Stomach (tissue), 9 donors: ENCODE measurements around the gene DAGLB. TPM values are rescaled to one million over a fixed set of nuclear protein-coding genes. Genes with fewer than 3 reads are reported as not detected.
"Not testable (repeated sequence)": the region's sequence is repeated elsewhere in the genome, so short reads cannot be mapped to it uniquely, and the experiment has no call there.

Experiments
- DNase-seq, 2 donors: peaks; one replicate each; pipeline versions ENCODE4 v3.0.0 to v3.0.0-alpha.2; 2013 to 2019
- H3K27ac ChIP-seq, 5 donors: fragments of 200-600 bp in 4 of 5; sonication (generic) in 4 of 5; one replicate each; pipeline ENCODE4 v1.5.1; 2013 to 2019; ENCODE audit warnings: mild to moderate bottlenecking in 1 of 5, moderate library complexity in 1 of 5
- H3K27me3 ChIP-seq, 3 donors: fragments of 200-600 bp; sonication (generic); one replicate each; pipeline ENCODE4 v1.5.1; 2017 to 2019; ENCODE audit warnings: mixed run types in 1 of 3
- H3K36me3 ChIP-seq, 4 donors: fragments of 200-600 bp; sonication (generic); 1 replicate in 3 of 4; 2 replicates in 1 of 4; pipeline ENCODE4 v1.5.1; 2016 to 2019
- H3K4me1 ChIP-seq, 4 donors: fragments of 200-600 bp; sonication (generic); one replicate each; pipeline ENCODE4 v1.5.1; 2016 to 2019
- H3K4me3 ChIP-seq, 4 donors: fragments of 200-600 bp; sonication (generic) in 3 of 4; one replicate each; pipeline ENCODE4 v1.5.1; 2016 to 2019; ENCODE audit warnings: mild to moderate bottlenecking in 1 of 4
- H3K9me3 ChIP-seq, 4 donors: fragments of 200-600 bp; sonication (generic); one replicate each; pipeline ENCODE4 v1.5.1; 2016 to 2019
- EP300 ChIP-seq: sonication (generic); formaldehyde crosslinking; IDR thresholded peaks from one replicate; pipeline ENCODE4 v1.6.1; 2017; ENCODE audit warnings: antibody characterized with exemption
- POLR2A ChIP-seq, 4 donors: fragments of 450-650 bp; IDR thresholded peaks; one replicate each; pipeline ENCODE4 v1.6.1; 2016; ENCODE audit warnings: antibody characterized with exemption in 4 of 4, control low read depth in 2 of 4, mild to moderate bottlenecking in 1 of 4, moderate library complexity in 1 of 4
- POLR2AphosphoS5 ChIP-seq, 3 donors: sonication (generic); formaldehyde crosslinking; IDR thresholded peaks; one replicate each; pipeline ENCODE4 v1.6.1; 2016; ENCODE audit warnings: antibody characterized with exemption in 3 of 3
- WGBS, 5 donors: extraction: QIAGEN DNeasy Blood & Tissue Kit in 3 of 5; methylation state at CpG; one replicate each; pipeline versions ENCODE4 v1.1.5 to v1.1.7; 2013 to 2018; 5-methylcytosine and 5-hydroxymethylcytosine counted together
- intact Hi-C: fragments of 100-400 bp; cut with DNase I; formaldehyde crosslinking; loops from one replicate; pipeline ENCODE4 v1.15.1; 2023; ENCODE audit warnings: low total_unique reads
- polyA plus RNA-seq, 3 donors: library from polyadenylated mRNA; stranded (reverse); fragments of 200-250 nt; gene quantifications; one replicate each; pipeline ENCODE4 v1.2.3, GENCODE V29; 2013
- total RNA-seq, 5 donors: library from RNA; depleted of rRNA; stranded (reverse); fragments of >200 nt; gene quantifications; one replicate each; pipeline versions ENCODE4 v1.1.0 to v1.2.3, GENCODE V29; 2014 to 2016
- TF ChIP-seq, protein P1 (sequence below), 7 experiments: fragments of 450-650 bp in 4 of 7; fragments of 200-600 bp in 3 of 7; sonication (generic) in 3 of 7; IDR thresholded peaks; one replicate each; pipeline ENCODE4 v1.5.1; 2016 to 2019; ENCODE audit warnings: antibody characterized with exemption in 7 of 7, control low read depth in 2 of 7, mild to moderate bottlenecking in 1 of 7
- donor health status: healthy with polysubstance abuse.
- donor health status: Bipolar disorder and iron deficiency.
- donor health status: healthy.

DAGLB gene
- total and polyA plus RNA-seq, 8 donors = 4.7 to 23.7 (median 9.1) TPM

DNA sequence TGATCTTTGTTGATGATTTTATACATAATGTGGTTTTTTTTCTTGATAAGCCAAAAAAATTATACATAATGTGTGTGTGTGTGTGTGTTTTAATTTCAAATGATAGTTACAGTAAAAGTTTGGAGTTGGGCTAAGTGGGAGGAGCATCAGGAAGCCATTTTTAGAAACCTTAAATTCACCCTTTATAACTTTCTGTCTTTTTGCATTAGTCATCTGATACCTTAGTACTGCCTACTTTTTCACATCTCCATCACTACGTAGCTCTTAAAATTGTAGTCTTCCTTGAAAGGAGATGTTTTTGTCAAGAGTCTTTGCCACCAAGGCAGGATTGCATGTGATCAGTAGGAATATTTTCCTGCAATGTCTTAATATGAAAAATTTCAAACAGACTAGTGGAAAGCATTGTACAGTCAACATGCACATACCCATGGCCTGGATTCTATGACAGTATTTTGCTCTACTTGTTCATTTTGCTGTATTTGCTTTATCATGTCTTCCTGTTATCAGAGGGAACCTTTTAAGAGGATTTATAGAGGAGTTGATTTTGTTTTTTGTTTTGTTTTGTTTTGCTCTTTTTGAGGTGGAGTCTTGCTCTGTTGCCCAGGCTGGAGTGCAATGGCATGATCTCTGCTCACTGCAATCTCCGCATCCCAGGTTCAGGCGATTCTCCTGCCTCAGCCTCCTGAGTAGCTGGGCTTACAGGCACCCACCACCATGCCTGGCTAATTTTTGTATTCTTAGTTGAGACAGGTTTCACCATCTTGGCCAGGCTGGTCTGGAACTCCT is 67.3 kb downstream of the DAGLB start:
- H3K27ac ChIP-seq = peak overlapping the region in 2 of 5 donors; percentile 48 to 90

DNA sequence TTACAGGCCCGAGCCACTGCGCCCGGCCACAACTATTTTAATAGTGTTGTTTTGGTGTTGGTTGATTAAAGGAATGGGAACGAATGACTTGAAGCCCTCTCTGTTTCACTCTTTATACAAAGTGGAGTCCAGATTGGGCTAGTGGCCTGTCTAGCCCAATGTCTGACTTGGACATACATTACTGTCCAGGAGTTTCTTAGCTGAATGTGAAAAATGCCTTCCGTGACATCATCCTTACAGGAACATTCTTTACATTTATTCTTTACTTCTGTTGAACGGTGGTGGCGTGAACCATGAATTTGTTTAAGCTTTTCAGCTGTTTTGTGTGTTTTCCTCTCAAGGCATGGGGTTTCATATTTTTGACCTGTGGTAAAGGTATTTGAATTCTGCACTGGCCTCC is 67.9 kb downstream of the DAGLB start:
- peak overlapping the region in 2 of 5 donors; percentile 14 to 18 for H3K27ac ChIP-seq
- TF ChIP-seq EP300 (no peak), POLR2A (IDR thresholded peaks at IDR 0.05) (no peak), POLR2AphosphoS5 (IDR thresholded peaks at IDR 0.05) (no peak)
- TF ChIP-seq, protein P1, sequence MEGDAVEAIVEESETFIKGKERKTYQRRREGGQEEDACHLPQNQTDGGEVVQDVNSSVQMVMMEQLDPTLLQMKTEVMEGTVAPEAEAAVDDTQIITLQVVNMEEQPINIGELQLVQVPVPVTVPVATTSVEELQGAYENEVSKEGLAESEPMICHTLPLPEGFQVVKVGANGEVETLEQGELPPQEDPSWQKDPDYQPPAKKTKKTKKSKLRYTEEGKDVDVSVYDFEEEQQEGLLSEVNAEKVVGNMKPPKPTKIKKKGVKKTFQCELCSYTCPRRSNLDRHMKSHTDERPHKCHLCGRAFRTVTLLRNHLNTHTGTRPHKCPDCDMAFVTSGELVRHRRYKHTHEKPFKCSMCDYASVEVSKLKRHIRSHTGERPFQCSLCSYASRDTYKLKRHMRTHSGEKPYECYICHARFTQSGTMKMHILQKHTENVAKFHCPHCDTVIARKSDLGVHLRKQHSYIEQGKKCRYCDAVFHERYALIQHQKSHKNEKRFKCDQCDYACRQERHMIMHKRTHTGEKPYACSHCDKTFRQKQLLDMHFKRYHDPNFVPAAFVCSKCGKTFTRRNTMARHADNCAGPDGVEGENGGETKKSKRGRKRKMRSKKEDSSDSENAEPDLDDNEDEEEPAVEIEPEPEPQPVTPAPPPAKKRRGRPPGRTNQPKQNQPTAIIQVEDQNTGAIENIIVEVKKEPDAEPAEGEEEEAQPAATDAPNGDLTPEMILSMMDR (IDR thresholded peaks at IDR 0.05) = no peak
- H3K4me1 ChIP-seq = peaks cover 69 to 99% (median 85%) of the 10 kb centered on the region in 4 donors
- H3K27me3 ChIP-seq = no peaks in the 10 kb centered on the region
- intact Hi-C loops = no loop called here
- H3K9me3 ChIP-seq = no peaks in the 10 kb centered on the region
- H3K36me3 ChIP-seq = peaks cover 6 to 20% (median 14%) of the 10 kb centered on the region in 4 donors
- DNase-seq = no peak
- no peak overlapping the region for H3K4me3 ChIP-seq
- WGBS, 5 donors = 72 to 86% (median 81%) methylated on average over 7 of the region's 7 CpGs

More for the DNA sequence above, 67.3 kb downstream of the DAGLB start:
- Histone ChIP-seq H3K36me3 (peaks cover 6 to 20% (median 14%) of the 10 kb centered on the region in 4 donors), H3K4me3 (no peak overlapping the region), H3K4me1 (peaks cover 75 to 100% (median 91%) of the 10 kb centered on the region in 4 donors), H3K27me3 (no peaks in the 10 kb centered on the region), H3K9me3 (no peaks in the 10 kb centered on the region)
- 81 to 90% (median 86%) methylated on average over 3 of the region's 3 CpGs for WGBS, 5 donors
- DNase-seq = no peak
- intact Hi-C loops = no loop called here
- TF ChIP-seq POLR2A (IDR thresholded peaks at IDR 0.05) = no peak
- TF ChIP-seq, protein P1 (IDR thresholded peaks at IDR 0.05) = no peak

DNA sequence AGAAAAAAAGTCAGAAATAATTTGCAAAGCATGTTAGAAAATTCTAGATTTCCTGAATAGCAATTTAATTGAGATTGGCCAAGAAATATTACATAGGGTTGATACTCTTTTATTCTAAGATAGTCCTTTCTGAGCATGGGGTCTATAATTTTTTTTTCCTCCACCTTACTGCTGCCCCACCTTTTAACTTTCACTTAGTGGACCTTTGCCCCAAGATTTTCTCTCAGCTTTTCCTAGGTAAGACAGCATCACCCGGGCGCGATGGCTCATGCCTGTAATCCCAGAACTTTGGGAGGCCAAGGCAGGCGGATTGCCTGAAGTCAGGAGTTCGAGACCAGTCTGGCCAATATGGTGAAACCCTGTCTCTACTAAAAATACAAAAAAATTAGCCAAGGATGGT is 69.2 kb downstream of the DAGLB start:
- intact Hi-C loops = not testable (repeated sequence)

DNA sequence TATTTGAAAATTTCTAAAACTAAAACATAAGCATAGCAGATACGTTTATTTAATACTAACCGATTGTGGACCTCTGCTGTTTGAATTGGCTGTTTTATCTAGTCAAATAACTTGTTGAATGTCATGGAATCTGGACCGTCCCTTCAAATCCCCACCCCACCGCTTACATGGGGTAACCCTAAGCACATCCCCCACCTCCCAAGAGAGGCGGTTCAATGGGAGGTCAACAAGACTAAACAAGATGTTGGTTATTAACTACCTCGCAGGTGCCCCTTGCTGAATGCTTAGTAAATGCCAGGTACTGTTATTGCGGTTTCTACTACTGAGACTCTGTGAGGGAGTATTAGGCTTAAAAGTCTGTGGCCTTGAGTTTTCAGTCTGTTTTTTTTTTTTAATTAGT is 70.9 kb downstream of the DAGLB start:
- Histone ChIP-seq H3K27ac (peak overlapping the region in 4 of 5 donors; percentile 39 to 91 (median 44)), H3K4me1 (peaks cover 44 to 71% (median 59%) of the 10 kb centered on the region in 4 donors), H3K27me3 (no peaks in the 10 kb centered on the region), H3K4me3 (peak overlapping the region; percentile 6 to 74 (median 72)), H3K36me3 (peaks cover 6 to 20% (median 14%) of the 10 kb centered on the region in 4 donors), H3K9me3 (no peaks in the 10 kb centered on the region)
- TF ChIP-seq EP300 = no peak
- no peak for TF ChIP-seq POLR2AphosphoS5 (IDR thresholded peaks at IDR 0.05)
- TF ChIP-seq POLR2A (IDR thresholded peaks at IDR 0.05) = no peak
- TF ChIP-seq, protein P1 (IDR thresholded peaks at IDR 0.05) = no peak
- WGBS, 5 donors = 15 to 55% (median 34%) methylated on average over 7 of the region's 7 CpGs
- peak in 1 of 2 donors; percentile 80 for DNase-seq
- intact Hi-C loops = no loop called here

More for the DNA sequence above, 69.2 kb downstream of the DAGLB start:
- H3K27ac ChIP-seq = peak overlapping the region in 1 of 5 donors; percentile 39
- peaks cover 57 to 86% (median 75%) of the 10 kb centered on the region in 4 donors for H3K4me1 ChIP-seq
- DNase-seq, H3K4me3 ChIP-seq, H3K27me3 ChIP-seq, H3K9me3 ChIP-seq: not testable (repeated sequence)
- H3K36me3 ChIP-seq = peaks cover 6 to 20% (median 14%) of the 10 kb centered on the region in 4 donors
- 80 to 95% (median 89%) methylated on average over 5 of the region's 5 CpGs for WGBS, 5 donors
